Astrocyte (in vitro differentiated cells and primary cell): ENCODE results near the gene CASP10. TPM values are rescaled to one million over a fixed set of nuclear protein-coding genes. Genes with fewer than 3 reads are reported as not detected.

Experiments
- DNase-seq: peaks from one replicate; pipeline ENCODE4 v3.0.0-alpha.2; 2010; ENCODE audit warnings: low read depth
- FAIRE-seq: peaks from 2 replicates; lab custom pipeline; 2011; peaks lifted over from hg19 to GRCh38; lab: Jason Lieb, UNC
- H2AFZ ChIP-seq: 2 replicates; pipeline ENCODE4 v1.6.0; 2012; ENCODE audit warnings: low read depth, low read length, inconsistent platforms
- H3K27ac ChIP-seq: 2 replicates; pipeline ENCODE4 v1.5.1; 2011; ENCODE audit warnings: low read depth, low read length, inconsistent platforms
- H3K27me3 ChIP-seq: 2 replicates; pipeline ENCODE4 v1.6.0; 2011; ENCODE audit warnings: low read length, inconsistent platforms; ENCODE audit not compliant: insufficient read depth
- H3K36me3 ChIP-seq: 2 replicates; pipeline ENCODE4 v1.5.1; 2011; ENCODE audit warnings: low read length, inconsistent platforms; ENCODE audit not compliant: insufficient read depth
- H3K4me1 ChIP-seq: 2 replicates; pipeline ENCODE4 v1.5.1; 2011; ENCODE audit warnings: low read length, inconsistent platforms; ENCODE audit not compliant: insufficient read depth
- H3K4me2 ChIP-seq: 2 replicates; pipeline ENCODE4 v1.6.0; 2012; ENCODE audit warnings: low read length, inconsistent platforms
- H3K4me3 ChIP-seq: 2 replicates; pipeline ENCODE4 v1.5.1; 2011; ENCODE audit warnings: low read depth, mild to moderate bottlenecking, low read length, inconsistent platforms; ENCODE audit not compliant: insufficient read depth
- H3K79me2 ChIP-seq: 2 replicates; pipeline ENCODE4 v1.6.0; 2012; ENCODE audit warnings: mild to moderate bottlenecking, low read length, inconsistent platforms; ENCODE audit not compliant: insufficient read depth
- H3K9ac ChIP-seq: 2 replicates; pipeline ENCODE4 v1.6.0; 2012; ENCODE audit warnings: mild to moderate bottlenecking, low read length, inconsistent platforms
- H3K9me3 ChIP-seq: 2 replicates; pipeline ENCODE4 v1.5.1; 2012; ENCODE audit warnings: low read depth, mild to moderate bottlenecking, low read length, inconsistent platforms; ENCODE audit not compliant: insufficient read depth
- H4K20me1 ChIP-seq: 2 replicates; pipeline ENCODE4 v1.6.0; 2012; ENCODE audit warnings: low read length, inconsistent platforms; ENCODE audit not compliant: insufficient read depth
- H3K27ac Mint-ChIP-seq: one replicate; pipeline ENCODE4 v1.8.0; 2021; ENCODE audit warnings: mild to moderate bottlenecking, mixed read lengths; ENCODE audit not compliant: unreplicated experiment
- H3K27me3 Mint-ChIP-seq: one replicate; pipeline ENCODE4 v1.8.0; 2021; ENCODE audit warnings: low read depth, mixed read lengths; ENCODE audit not compliant: unreplicated experiment
- H3K36me3 Mint-ChIP-seq: one replicate; pipeline ENCODE4 v1.8.0; 2021; ENCODE audit warnings: low read depth, mixed read lengths; ENCODE audit not compliant: unreplicated experiment
- H3K4me1 Mint-ChIP-seq: one replicate; pipeline ENCODE4 v1.8.0; 2021; ENCODE audit warnings: low read depth, mixed read lengths; ENCODE audit not compliant: unreplicated experiment
- H3K4me3 Mint-ChIP-seq: one replicate; pipeline ENCODE4 v1.8.0; 2021; ENCODE audit warnings: mild to moderate bottlenecking, moderate library complexity, mixed read lengths; ENCODE audit not compliant: unreplicated experiment
- H3K9me3 Mint-ChIP-seq: one replicate; pipeline ENCODE4 v1.8.0; 2021; ENCODE audit warnings: mild to moderate bottlenecking, mixed read lengths; ENCODE audit not compliant: unreplicated experiment
- EZH2 ChIP-seq: IDR thresholded peaks from 2 replicates; pipeline ENCODE4 v1.6.1; 2012; ENCODE audit warnings: mild to moderate bottlenecking, low read length, inconsistent platforms; ENCODE audit not compliant: insufficient read depth
- total RNA-seq: library from RNA; stranded (reverse); gene quantifications from 2 replicates; pipeline ENCODE4 v1.2.1, GENCODE V29; 2021
- TF ChIP-seq, protein P1 (sequence below): IDR thresholded peaks from 2 replicates; pipeline ENCODE4 v1.5.1; 2011; ENCODE audit warnings: low read depth, mild to moderate bottlenecking, inconsistent platforms, low read length, moderate library complexity; ENCODE audit not compliant: insufficient read depth

The CASP10 gene
- total RNA-seq, 1 donor from 2014 or later, result 0.43 TPM

DNA sequence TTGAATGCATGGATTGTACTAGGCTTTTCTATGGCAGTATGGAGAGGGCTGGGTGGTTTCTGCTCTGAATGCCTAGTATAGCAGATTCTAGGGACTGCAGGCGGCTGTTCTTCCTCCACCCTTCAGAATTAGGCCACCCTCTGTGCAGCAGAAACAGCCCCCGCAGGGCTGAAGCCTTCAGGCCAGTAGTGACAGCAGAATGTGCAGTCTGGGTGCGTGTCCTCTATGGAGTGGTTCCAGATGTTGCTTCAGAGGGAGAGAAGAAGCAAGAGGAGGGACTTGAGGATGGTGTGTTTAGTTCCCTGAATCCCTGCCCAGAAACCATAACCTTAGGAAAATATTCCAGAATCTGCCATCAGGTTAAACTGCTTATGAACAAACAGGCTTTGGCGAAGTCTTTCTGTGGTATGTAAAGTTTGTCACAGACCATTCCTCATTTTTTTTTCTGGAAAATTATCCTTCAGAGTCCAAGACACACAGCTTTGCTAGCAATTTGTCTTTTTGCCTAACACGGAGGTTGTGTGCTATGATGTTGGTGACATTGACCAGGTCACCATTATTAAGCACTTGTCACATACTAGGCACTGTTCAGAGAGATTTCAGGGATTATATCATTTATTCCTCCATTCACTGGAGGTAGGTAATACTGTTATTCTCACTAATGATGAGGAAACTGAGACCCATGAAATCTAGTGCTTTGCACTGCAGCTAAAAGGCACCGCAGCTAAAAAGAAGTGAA is 21.1 kb downstream of the CASP10 start:
- no peaks in the 10 kb centered on the region for H3K27me3 Mint-ChIP-seq
- Histone ChIP-seq H4K20me1 (no peaks in the 10 kb centered on the region), H3K4me2 (no peak overlapping the region), H3K27ac (no peak overlapping the region), H3K9ac (no peak overlapping the region), H3K36me3 (no peaks in the 10 kb centered on the region), H3K9me3 (no peaks in the 10 kb centered on the region), H3K79me2 (no peaks in the 10 kb centered on the region), H3K4me3 (no peak overlapping the region), H2AFZ (no peak overlapping the region), H3K27me3 (no peaks in the 10 kb centered on the region), H3K4me1 (no peaks in the 10 kb centered on the region)
- no peak for DNase-seq
- H3K9me3 Mint-ChIP-seq, result no peaks in the 10 kb centered on the region
- no peak for FAIRE-seq
- no peak overlapping the region for H3K4me3 Mint-ChIP-seq
- peaks cover 6% of the 10 kb centered on the region for H3K4me1 Mint-ChIP-seq
- H3K36me3 Mint-ChIP-seq, result no peaks in the 10 kb centered on the region
- TF ChIP-seq EZH2, result no peak
- TF ChIP-seq, protein P1, sequence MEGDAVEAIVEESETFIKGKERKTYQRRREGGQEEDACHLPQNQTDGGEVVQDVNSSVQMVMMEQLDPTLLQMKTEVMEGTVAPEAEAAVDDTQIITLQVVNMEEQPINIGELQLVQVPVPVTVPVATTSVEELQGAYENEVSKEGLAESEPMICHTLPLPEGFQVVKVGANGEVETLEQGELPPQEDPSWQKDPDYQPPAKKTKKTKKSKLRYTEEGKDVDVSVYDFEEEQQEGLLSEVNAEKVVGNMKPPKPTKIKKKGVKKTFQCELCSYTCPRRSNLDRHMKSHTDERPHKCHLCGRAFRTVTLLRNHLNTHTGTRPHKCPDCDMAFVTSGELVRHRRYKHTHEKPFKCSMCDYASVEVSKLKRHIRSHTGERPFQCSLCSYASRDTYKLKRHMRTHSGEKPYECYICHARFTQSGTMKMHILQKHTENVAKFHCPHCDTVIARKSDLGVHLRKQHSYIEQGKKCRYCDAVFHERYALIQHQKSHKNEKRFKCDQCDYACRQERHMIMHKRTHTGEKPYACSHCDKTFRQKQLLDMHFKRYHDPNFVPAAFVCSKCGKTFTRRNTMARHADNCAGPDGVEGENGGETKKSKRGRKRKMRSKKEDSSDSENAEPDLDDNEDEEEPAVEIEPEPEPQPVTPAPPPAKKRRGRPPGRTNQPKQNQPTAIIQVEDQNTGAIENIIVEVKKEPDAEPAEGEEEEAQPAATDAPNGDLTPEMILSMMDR, result no peak
- no peak overlapping the region for H3K27ac Mint-ChIP-seq

DNA sequence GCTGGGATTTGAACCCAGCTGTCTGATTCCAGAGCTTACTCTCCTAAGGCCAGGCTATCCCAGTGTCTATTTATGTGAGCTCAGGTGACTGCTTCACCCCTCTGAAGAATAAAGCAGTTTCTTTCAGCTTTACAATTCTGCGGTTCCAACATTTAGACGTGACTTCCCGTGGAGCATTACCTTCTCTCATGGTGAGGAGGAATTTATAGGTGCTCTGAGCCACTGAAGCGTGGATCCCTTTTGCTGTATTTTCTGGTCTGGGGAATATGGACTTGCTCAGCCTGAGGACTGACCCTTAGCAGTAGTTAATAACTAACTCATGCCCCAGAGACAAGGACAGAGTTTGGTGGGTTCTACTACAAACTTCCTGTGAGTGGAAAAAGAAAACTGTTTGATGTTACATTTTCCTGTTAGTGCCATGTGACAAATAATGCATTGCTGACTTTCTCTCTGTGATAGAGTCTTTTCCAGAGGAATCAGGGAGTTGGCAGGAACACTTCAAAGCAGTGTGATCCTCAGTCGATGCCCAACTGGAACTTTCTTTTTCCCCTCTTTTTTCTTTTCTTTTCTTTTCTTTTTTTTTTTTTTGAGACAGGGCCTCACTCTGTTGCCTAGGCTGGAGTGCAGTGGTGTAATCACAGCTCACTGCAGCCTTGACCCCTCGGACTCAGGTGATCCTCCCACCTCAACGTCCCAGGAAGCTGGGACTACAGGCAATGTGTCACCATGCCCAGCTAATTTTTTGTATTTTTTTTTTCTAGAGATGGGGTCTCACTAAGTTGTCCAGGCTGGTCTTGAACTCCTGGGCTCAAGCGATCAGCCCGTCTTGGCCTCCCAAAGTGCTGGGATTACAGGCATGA is 21.9 kb downstream of the CASP10 start:
- Histone ChIP-seq H3K9ac (no peak overlapping the region), H3K9me3 (no peaks in the 10 kb centered on the region), H3K79me2 (no peaks in the 10 kb centered on the region), H4K20me1 (no peaks in the 10 kb centered on the region), H3K36me3 (no peaks in the 10 kb centered on the region), H3K27me3 (no peaks in the 10 kb centered on the region), H2AFZ (no peak overlapping the region), H3K4me3 (no peak overlapping the region), H3K4me2 (no peak overlapping the region), H3K4me1 (no peaks in the 10 kb centered on the region), H3K27ac (no peak overlapping the region)
- Mint-ChIP-seq H3K4me1 (peaks cover 6% of the 10 kb centered on the region), H3K27ac (no peak overlapping the region), H3K36me3 (no peaks in the 10 kb centered on the region), H3K9me3 (no peaks in the 10 kb centered on the region), H3K27me3 (no peaks in the 10 kb centered on the region), H3K4me3 (no peak overlapping the region)
- FAIRE-seq (no peak), DNase-seq (no peak)
- TF ChIP-seq EZH2, result no peak
- TF ChIP-seq, protein P1, result no peak
